Stimulated activated CD8-positive, alpha-beta memory T cell treated with anti-CD3 and anti-CD28 coated beads, Interleukin-15, amount 100 ng/mL, for 4 hours (primary cell): ENCODE measurements around the gene PRKCQ.

Experiments
- DNase-seq, 2 donors: peaks; one replicate each; pipeline ENCODE4 v3.0.0-alpha.2; 2020; ENCODE audit warnings: low read depth in 2 of 2

PRKCQ gene

GRCh38 chr10:6567884-6568283 is 12.2 kb downstream of the PRKCQ start:
- DNase-seq: no peak

GRCh38 chr10:6567203-6567703 is 12.8 kb downstream of the PRKCQ start:
- DNase-seq: no peak

- DNase-seq: no peak
These were observed 14.5 kb downstream of the PRKCQ start for GRCh38 chr10:6565588-6565987.

- no peak for DNase-seq
These were observed 15.7 kb downstream of the PRKCQ start for GRCh38 chr10:6564367-6564766.

GRCh38 chr10:6563731-6564130 is 16.3 kb downstream of the PRKCQ start:
- no peak for DNase-seq

- DNase-seq: no peak
These were observed 17.0 kb downstream of the PRKCQ start for GRCh38 chr10:6563075-6563474.

GRCh38 chr10:6562221-6562620 is 17.9 kb downstream of the PRKCQ start:
- DNase-seq: no peak

- DNase-seq: no peak
These were observed 18.5 kb downstream of the PRKCQ start for GRCh38 chr10:6561552-6561951.

- no peak for DNase-seq
These were observed 21.2 kb downstream of the PRKCQ start for GRCh38 chr10:6558759-6559461.

- no peak for DNase-seq
These were observed 21.8 kb downstream of the PRKCQ start for GRCh38 chr10:6558272-6558671.

- no peak for DNase-seq
These were observed 26.1 kb downstream of the PRKCQ start for GRCh38 chr10:6553937-6554336.

GRCh38 chr10:6543431-6544005 is 36.6 kb downstream of the PRKCQ start:
- no peak for DNase-seq

- no peak for DNase-seq
These were observed 37.1 kb downstream of the PRKCQ start for GRCh38 chr10:6542999-6543430.

- DNase-seq: no peak
These were observed 40.2 kb downstream of the PRKCQ start for GRCh38 chr10:6539833-6540232.

GRCh38 chr10:6537770-6538169 is 42.3 kb downstream of the PRKCQ start:
- DNase-seq: no peak

GRCh38 chr10:6536102-6536501 is 44.0 kb downstream of the PRKCQ start:
- no peak for DNase-seq

- DNase-seq: no peak
These were observed 44.8 kb downstream of the PRKCQ start for GRCh38 chr10:6535156-6535764.

- no peak for DNase-seq
These were observed 47.8 kb downstream of the PRKCQ start for GRCh38 chr10:6532321-6532720.

- no peak for DNase-seq
These were observed 49.1 kb downstream of the PRKCQ start for GRCh38 chr10:6530966-6531365.

- peak; percentile 47 to 55 for DNase-seq
These were observed 49.8 kb downstream of the PRKCQ start for GRCh38 chr10:6530211-6530840.

- DNase-seq: no peak
These were observed 51.7 kb downstream of the PRKCQ start for GRCh38 chr10:6528198-6528950.
